GM21723 (cell line): ENCODE measurements around the gene FOXD4L6.
"Not testable (repeated sequence)": the region's sequence is repeated elsewhere in the genome, so short reads cannot be mapped to it uniquely, and the experiment has no call there.

ENCODE experiments used
- ATAC-seq: cut with Tn5 transposase; IDR thresholded peaks from one replicate; pipeline ENCODE4 v1.9.1; 2021; ENCODE audit warnings: mild to moderate bottlenecking, moderate library complexity; ENCODE audit not compliant: unreplicated experiment

Gene FOXD4L6

GRCh38 chr9:41128581-41128980 lies at the start of gene FOXD4L6:
Gene FOXD4L6, minus strand, starts transcription at chr9:41128681. Its CDS starts 298 bp downstream, at chr9:41128383.
- not testable (repeated sequence) for ATAC-seq

DNA sequence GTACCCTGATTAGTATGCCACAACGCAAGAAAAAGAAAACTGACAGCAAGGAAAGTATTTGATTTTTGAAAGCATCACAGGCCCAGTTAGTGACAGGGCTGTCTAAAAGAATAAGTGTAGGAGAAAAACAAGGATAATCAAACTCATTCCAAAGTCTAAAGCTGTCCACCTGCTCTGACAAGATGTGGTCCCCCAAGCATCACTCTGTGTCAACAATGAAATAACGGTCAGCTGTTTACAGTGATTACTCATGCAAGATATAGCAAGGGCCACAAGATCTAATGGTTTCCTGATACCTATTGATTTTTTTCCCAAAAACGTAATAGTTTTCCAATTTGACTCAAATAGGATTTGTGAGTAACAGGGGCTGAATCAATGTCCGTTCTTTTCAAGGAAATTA lies 46.5 kb upstream of the FOXD4L6 start:
- not testable (repeated sequence) for ATAC-seq

- not testable (repeated sequence) for ATAC-seq
Measured at GRCh38 chr9:41150116-41150515, 21.6 kb upstream of the FOXD4L6 start.

DNA sequence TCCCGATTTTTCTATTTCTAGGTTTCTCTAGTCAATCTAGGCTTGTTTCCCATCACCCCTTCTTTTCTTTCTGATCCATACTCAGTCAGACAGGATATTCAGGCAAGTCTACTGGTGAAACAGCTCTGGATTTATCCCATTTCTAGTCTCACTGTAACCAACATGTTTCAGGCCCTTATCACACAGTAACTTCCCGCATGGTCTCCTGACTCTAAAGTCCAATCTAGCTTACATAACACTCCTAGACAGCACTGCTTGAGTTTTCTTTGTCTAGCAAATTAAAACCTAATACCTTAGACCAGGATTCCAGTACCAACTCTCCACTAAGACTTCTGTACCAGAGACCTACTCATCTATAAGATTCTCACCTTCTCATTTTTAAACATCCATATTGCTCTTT lies 13.4 kb upstream of the FOXD4L6 start:
- not testable (repeated sequence) for ATAC-seq

DNA sequence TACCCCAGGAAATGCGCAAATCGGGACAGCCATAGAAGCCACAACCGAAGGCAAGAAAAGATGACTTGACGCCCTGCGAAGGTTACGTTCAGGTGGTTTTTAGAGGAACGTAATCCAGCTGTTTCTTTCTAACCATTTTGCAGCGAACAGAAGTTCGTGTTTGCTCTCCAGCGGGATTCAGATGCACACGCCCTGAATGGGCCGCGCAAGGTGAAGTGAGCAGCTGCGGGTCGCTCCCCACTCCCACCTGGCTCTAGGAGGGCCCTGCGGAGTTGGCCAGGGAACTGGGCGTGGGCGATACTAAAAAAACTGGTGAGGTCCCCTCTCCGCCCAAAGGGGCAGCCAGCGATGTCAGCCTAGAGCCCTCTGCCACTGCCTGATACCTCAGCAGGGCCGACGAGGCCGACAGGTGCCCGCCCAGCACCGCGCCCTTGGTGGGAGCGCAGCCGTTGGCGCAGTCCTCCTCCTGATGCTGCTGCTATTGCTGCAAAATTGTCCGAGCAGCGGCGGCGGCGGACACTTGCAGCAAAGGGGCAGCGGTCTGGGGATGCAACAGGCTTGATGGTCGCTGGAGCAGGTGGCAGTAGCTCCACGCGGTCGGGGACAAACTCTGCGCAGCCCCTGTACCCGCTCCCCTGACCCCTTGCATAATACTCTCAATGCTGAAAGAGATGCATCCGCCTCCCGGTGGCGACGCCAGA lies 1.6 kb downstream of the FOXD4L6 start:
- ATAC-seq = not testable (repeated sequence)

DNA sequence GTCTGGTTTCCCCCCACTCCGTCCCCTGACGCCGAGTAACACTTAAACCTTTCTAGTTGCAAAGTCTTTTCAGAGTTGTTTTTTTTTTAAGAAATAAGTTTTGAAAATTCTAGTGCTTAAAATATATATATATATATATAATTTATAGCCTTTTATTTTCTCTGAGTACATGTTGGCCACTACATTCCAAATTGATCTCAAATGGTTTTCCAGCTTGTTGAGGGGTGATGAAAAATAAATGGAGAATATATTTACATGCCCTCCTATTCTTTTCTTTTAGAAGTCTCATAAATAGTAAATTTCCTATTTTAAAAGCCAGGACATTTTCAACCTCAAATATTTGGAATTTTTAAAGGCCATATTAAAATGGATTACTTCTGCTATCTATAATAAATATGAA lies 2.5 kb downstream of the FOXD4L6 start:
- not testable (repeated sequence) for ATAC-seq

DNA sequence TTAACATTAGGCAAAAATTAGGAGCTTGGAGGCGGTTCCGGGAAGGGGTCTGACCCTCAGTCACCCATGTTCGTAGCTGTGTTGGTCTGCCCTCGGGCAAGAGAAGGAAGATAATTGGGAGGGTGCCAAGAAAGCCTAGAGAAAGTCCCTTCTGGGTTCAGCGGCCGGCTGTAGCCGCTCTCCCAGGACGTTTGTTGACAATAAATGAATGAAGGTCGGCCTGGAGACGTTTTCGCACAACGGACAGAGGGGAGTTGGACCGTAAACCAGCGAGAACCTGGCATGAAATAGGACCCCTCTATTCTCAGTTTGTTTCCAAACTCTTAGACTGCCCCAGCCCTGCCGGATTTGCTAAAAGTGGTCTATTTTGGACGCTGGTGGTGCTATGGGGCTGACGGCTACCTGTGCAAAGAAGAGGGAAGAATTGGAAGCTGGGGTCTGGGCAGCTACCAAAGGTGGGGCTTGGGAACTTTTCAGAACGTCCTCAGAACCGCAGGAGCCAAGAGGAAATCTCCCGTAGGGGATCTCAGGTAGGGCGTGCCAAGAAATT lies 3.3 kb downstream of the FOXD4L6 start:
- not testable (repeated sequence) for ATAC-seq

- not testable (repeated sequence) for ATAC-seq
Measured at GRCh38 chr9:41124250-41125108, 4.0 kb downstream of the FOXD4L6 start.

- ATAC-seq = not testable (repeated sequence)
Measured at GRCh38 chr9:41123812-41124211, 4.7 kb downstream of the FOXD4L6 start.

DNA sequence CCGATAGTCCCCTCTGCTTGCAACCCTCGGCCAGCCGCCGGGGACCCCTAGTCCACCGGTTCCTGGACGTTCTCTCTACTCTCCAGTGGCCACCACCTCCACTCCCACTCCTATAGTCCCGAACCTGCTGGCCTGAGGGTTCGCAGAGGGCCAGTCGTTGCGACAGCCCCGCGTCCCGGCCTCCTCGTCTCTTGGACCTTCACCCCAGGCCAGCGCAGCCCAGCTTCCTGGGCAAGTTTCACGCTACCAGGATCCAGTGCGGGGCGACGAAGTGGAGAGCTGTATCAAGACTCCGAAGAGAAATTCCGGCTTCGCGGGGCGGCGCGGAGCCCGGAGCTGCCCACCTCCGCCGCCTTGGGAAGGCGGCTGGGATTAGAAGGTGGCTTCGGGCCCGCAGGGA lies 5.1 kb downstream of the FOXD4L6 start:
- not testable (repeated sequence) for ATAC-seq

DNA sequence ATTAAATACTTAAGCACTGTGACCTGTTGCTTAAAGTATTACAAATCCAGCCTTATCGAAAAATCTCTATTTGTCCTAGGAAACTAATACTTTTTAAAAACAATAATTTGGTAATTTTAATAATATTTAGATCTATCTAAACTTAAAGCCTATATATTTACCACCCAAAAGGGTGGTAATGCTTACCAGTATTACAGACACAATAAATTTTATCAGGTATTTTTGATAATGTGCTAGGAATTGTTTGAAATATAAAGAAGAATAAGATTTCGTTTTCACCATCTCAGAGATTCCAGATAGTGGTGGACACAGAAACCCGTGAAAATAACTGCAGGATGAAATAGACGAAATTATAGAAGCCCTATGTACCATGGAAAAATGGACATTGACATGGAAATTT lies 7.8 kb downstream of the FOXD4L6 start:
- ATAC-seq = not testable (repeated sequence)

DNA sequence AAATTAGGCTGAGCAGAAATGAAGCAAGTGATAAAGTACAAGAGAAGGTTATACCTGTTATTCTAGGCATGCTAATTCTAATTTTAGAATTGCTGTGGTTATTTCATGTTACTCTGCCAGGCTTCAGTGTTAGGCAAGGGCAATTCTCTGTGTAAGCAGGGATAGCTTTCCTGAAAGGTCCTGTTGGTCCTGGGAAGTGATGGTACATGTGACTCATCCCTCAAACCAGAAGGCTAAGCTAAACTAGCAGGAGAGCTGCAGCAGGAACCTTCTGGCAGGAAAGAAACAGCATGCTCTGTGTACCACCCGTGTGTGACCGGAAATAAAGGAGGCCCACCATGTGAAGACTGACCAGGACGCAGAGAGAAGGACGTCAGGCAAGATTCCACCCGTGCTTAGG lies 8.8 kb downstream of the FOXD4L6 start:
- ATAC-seq = not testable (repeated sequence)

GRCh38 chr9:41119311-41119710 lies 9.2 kb downstream of the FOXD4L6 start:
- ATAC-seq = not testable (repeated sequence)

GRCh38 chr9:41113348-41113747 lies 15.1 kb downstream of the FOXD4L6 start:
- ATAC-seq = not testable (repeated sequence)

GRCh38 chr9:41111414-41111813 lies 17.1 kb downstream of the FOXD4L6 start:
- ATAC-seq = not testable (repeated sequence)

DNA sequence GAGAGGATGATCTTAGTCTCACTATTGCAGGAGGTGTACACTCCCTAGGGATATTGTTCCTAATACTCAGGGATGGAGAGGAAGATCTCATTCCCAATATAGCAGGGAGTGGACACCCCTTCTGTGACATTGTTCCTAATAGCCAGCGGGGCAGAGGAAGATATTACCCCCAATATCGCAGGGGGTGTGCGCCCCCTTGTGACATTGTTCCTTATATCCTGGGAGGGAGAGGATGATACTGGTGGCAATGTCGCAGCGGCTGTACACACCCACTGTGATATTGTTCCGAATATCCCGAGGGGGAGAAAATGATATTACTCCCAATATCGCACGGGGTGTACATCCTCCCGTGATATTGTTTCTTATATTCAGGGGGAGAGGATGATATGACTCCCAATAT lies 17.6 kb downstream of the FOXD4L6 start:
- ATAC-seq = not testable (repeated sequence)

DNA sequence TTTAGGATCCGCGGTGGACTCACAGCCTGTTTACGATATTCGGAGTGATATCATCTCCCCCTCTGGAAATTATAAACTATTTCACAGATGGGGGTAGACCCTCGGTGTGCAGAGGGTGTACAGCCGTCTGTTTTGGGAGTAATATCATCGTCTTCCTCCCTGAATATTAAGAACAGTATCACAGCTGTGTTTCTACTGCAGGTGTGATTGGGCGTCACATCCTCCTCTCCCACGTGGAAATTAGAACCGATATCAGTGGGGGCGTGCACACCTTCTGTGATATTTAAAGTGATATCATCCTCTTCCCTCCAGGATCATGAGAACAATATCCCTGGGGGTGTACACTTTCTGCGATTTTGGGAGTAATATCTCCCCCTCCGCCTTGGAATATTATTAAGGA lies 19.2 kb downstream of the FOXD4L6 start:
- not testable (repeated sequence) for ATAC-seq

DNA sequence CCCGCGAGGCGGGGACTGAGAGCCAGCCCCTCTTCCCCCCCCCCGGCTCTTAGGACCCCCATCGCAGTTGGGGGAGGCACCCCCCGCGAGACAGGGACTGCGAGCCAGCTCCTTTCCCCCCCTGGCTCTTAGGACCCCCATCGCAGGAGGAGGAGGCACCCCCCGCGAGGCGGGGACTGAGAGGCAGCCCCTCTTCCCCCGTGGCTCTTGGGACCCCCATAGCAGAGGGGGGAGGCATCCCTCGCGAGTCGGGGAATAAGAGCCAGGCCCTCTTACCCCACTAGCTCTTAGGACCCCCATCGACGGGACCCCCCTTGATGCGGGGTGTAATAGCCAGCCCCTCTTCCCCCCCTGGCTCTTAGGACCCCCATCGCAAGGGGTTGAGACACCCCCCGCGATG lies 19.7 kb downstream of the FOXD4L6 start:
- not testable (repeated sequence) for ATAC-seq

GRCh38 chr9:41106472-41107116 lies 21.9 kb downstream of the FOXD4L6 start:
- ATAC-seq = not testable (repeated sequence)

DNA sequence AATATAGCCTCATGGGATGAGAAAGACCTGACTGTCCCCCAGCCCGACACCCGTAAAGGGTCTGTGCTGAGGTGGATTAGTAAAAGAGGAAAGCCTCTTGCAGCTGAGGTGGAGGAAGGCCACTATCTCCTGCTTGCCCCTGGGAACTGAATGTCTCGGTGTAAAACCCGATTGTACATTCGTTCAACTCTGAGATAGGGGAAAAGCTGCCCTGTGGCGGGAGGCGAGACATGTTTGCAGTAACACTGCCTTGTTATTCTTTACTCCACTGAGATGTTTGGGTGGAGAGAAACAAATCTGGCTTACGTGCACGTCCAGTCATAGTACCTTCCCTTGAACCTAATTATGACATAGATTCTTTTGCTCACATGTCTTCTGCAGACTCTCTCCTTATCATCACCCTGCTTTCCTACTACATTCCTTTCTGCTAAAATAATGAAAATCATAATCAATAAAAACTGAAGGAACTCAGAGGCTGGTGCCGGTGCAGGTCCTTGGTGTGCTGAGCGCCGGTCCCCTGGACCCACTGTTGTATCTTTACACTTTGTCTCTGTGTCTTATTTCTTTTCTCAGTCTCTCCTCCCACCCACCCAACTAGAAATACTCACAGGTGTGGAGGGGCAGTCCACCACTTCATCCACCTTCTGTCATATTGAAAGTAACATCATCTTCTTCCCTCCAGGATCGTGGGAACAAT lies 22.8 kb downstream of the FOXD4L6 start:
- ATAC-seq = not testable (repeated sequence)
